Measurements from ENCODE around the gene GJC2. TPM values are rescaled to one million over a fixed set of nuclear protein-coding genes. Genes with fewer than 3 reads are reported as not detected.

The GJC2 gene
- polyA plus RNA-seq, 2 of the 4 experiments (the other 2 are of a cell fraction): 0.09 to 0.48 TPM

- Histone ChIP-seq H3K27ac (no peak overlapping the region), H3K4me2 (no peak overlapping the region), H3K4me3 (no peak overlapping the region), H3K4me1 (peaks cover 12% of the 10 kb centered on the region), H3K9me3 (no peaks in the 10 kb centered on the region)
- ChIA-PET CTCF (interaction anchor here (2.6 kb wide), 1 partner anchor 20 kb away, joined by 9 read pairs; the partner anchor contains the start of gene IBA57), POLR2A (interaction anchor here (1.4 kb wide), 1 partner anchor 19 kb away, joined by 3 read pairs; no protein-coding TSS in a partner anchor)
- no peak for TF ChIP-seq TFCP2L1 (CRISPR knock-in tag; IDR thresholded peaks at IDR 0.05)
- TF ChIP-seq NR3C1 (IDR thresholded peaks at IDR 0.05): no peak
- no peak for TF ChIP-seq RARB (CRISPR knock-in tag; IDR thresholded peaks at IDR 0.05)
- no peak for TF ChIP-seq E2F6 (IDR thresholded peaks at IDR 0.05; ENCODE audit: borderline replicate concordance, low read depth)
- no peak for TF ChIP-seq JUNB (IDR thresholded peaks at IDR 0.05)
- TF ChIP-seq POLR2AphosphoS2 (conservative IDR thresholded peaks at IDR 0.05; ENCODE audit: low read length): no peak
- no peak for TF ChIP-seq CTCF (IDR thresholded peaks at IDR 0.05)
- no peak for TF ChIP-seq MAZ (IDR thresholded peaks at IDR 0.05; ENCODE audit: borderline replicate concordance, low read depth, low read length)
- no peak for TF ChIP-seq HOXB5 (CRISPR knock-in tag; IDR thresholded peaks at IDR 0.05)
- TF ChIP-seq HMGXB4 (CRISPR knock-in tag; IDR thresholded peaks at IDR 0.05; ENCODE audit: borderline replicate concordance): no peak
- TF ChIP-seq NPAS2 (CRISPR knock-in tag; IDR thresholded peaks at IDR 0.05; ENCODE audit: borderline replicate concordance): no peak
- TF ChIP-seq RFX5 (IDR thresholded peaks at IDR 0.05): no peak
- TF ChIP-seq RAD21 (conservative IDR thresholded peaks at IDR 0.05 in 1 of 2, IDR thresholded peaks at IDR 0.05 in 1 of 2): no peak
- no peak for TF ChIP-seq MAX (IDR thresholded peaks at IDR 0.05)
- TF ChIP-seq POLR2A (IDR thresholded peaks at IDR 0.05; ENCODE audit: low read length): no peak
- no peak for TF ChIP-seq ZSCAN20 (CRISPR knock-in tag; IDR thresholded peaks at IDR 0.05)
- TF ChIP-seq RNF2 (IDR thresholded peaks at IDR 0.05; ENCODE audit: borderline replicate concordance, low read depth): no peak
- ATAC-seq (no peak), DNase-seq (ENCODE audit: low read depth in 1 of 2, low spot score in 1 of 2) (no peak), FAIRE-seq (no peak)
- WGBS (ENCODE audit: missing lambda C conversion rate): 94% methylated on average over 13 of the region's 18 CpGs
Observed at GRCh38 chr1:228146417-228147150, 3.1 kb upstream of the GJC2 start.

- 92% methylated on average over 18 of the region's 20 CpGs for WGBS (ENCODE audit: missing lambda C conversion rate)
- Histone ChIP-seq H3K27ac (no peak overlapping the region), H3K4me2 (no peak overlapping the region), H3K4me1 (peaks cover 5% of the 10 kb centered on the region; the same call in 1 of the 3 replicates), H3K9me3 (no peaks in the 10 kb centered on the region), H3K4me3 (no peak overlapping the region)
- no peak for DNase-seq (ENCODE audit: low read depth in 1 of 2, low spot score in 1 of 2)
- no peak for FAIRE-seq
- CTCF ChIA-PET: interaction anchor here (2.6 kb wide), 1 partner anchor 19 kb away, joined by 9 read pairs; the partner anchor contains the start of gene IBA57
- POLR2A ChIA-PET: no interaction called here
- ATAC-seq: no peak
- no peak for TF ChIP-seq SREBF2 (IDR thresholded peaks at IDR 0.05)
- TF ChIP-seq HEYL (CRISPR knock-in tag; IDR thresholded peaks at IDR 0.05): no peak
- no peak for TF ChIP-seq NFE2L2 (conservative IDR thresholded peaks at IDR 0.05; ENCODE audit: low read length)
- TF ChIP-seq CEBPB (IDR thresholded peaks at IDR 0.05): no peak
- no peak for TF ChIP-seq E2F6 (IDR thresholded peaks at IDR 0.05; ENCODE audit: borderline replicate concordance, low read depth)
- TF ChIP-seq CTCF (IDR thresholded peaks at IDR 0.05): no peak
- TF ChIP-seq HMGXB4 (CRISPR knock-in tag; IDR thresholded peaks at IDR 0.05; ENCODE audit: borderline replicate concordance): no peak
- no peak for TF ChIP-seq CHD2 (IDR thresholded peaks at IDR 0.05; ENCODE audit: low read length, partially characterized antibody)
- TF ChIP-seq HOXB13 (CRISPR knock-in tag; IDR thresholded peaks at IDR 0.05; ENCODE audit: low read depth): no peak
- no peak for TF ChIP-seq NR3C1 (IDR thresholded peaks at IDR 0.05)
- TF ChIP-seq ATOH8 (CRISPR knock-in tag; IDR thresholded peaks at IDR 0.05; ENCODE audit: low read depth): no peak
Observed at GRCh38 chr1:228147151-228147693, 2.5 kb upstream of the GJC2 start.

All from A549 (cell line).